Gastroesophageal sphincter (tissue), 3 donors: Measurements from ENCODE around the gene FES.

Experiments used
- EP300 ChIP-seq: sonication (generic); formaldehyde crosslinking; IDR thresholded peaks from one replicate; pipeline ENCODE4 v1.6.1; 2017; ENCODE audit warnings: antibody characterized with exemption, mild to moderate bottlenecking
- POLR2A ChIP-seq, 2 donors: fragments of 450-650 bp; IDR thresholded peaks; one replicate each; pipeline ENCODE4 v1.6.1; 2017; ENCODE audit warnings: antibody characterized with exemption in 2 of 2, mild to moderate bottlenecking in 2 of 2, moderate library complexity in 1 of 2
- POLR2AphosphoS5 ChIP-seq: sonication (generic); formaldehyde crosslinking; IDR thresholded peaks from one replicate; pipeline ENCODE4 v1.6.1; 2017; ENCODE audit warnings: antibody characterized with exemption
- TF ChIP-seq, protein P1 (sequence below), 4 experiments: fragments of 200-600 bp in 2 of 4; fragments of 450-650 bp in 2 of 4; sonication (generic) in 1 of 4; IDR thresholded peaks; one replicate each; pipeline ENCODE4 v1.5.1; 2017 to 2019; ENCODE audit warnings: antibody characterized with exemption in 4 of 4, mild to moderate bottlenecking in 2 of 4, moderate library complexity in 2 of 4

DNA sequence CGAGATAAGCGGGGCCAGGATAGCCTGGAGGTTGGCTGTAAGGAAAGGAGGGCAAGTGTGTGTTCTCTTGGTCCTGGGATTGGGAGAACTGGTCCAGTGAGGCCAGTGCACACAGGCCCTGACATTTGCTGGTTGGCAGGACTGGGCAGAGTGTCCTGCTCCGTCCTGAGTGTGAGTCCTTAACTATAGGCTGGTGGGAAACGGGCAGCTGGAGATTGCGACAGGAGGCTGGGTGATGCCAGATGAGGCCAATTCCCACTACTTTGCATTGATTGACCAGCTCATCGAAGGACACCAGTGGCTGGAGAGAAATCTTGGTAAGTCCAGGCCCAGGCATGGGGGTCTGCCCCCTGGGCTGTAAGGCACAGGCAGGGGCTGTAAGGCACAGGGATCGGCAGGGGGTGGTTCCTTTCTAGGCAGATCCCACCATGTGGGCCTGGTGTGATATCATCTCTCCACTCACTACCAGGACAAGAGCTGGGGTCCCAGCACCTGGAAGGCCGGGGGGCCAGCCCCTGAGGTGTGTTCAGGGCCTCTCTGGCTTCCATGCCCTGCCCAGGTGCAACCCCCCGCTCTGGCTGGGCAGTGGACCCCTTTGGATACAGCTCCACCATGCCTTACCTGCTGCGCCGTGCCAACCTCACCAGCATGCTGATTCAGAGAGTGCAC, 22.0 kb downstream of the FES start:
- TF ChIP-seq POLR2A (IDR thresholded peaks at IDR 0.05) = no peak
- TF ChIP-seq, protein P1, sequence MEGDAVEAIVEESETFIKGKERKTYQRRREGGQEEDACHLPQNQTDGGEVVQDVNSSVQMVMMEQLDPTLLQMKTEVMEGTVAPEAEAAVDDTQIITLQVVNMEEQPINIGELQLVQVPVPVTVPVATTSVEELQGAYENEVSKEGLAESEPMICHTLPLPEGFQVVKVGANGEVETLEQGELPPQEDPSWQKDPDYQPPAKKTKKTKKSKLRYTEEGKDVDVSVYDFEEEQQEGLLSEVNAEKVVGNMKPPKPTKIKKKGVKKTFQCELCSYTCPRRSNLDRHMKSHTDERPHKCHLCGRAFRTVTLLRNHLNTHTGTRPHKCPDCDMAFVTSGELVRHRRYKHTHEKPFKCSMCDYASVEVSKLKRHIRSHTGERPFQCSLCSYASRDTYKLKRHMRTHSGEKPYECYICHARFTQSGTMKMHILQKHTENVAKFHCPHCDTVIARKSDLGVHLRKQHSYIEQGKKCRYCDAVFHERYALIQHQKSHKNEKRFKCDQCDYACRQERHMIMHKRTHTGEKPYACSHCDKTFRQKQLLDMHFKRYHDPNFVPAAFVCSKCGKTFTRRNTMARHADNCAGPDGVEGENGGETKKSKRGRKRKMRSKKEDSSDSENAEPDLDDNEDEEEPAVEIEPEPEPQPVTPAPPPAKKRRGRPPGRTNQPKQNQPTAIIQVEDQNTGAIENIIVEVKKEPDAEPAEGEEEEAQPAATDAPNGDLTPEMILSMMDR (IDR thresholded peaks at IDR 0.05) = no peak
- no peak for TF ChIP-seq EP300
- no peak for TF ChIP-seq POLR2AphosphoS5
